ENCODE results near the gene IL17RC.

IL17RC gene

GRCh38 chr3:9917820-9918219, 922 bp downstream of the IL17RC start:
- CTCF ChIA-PET = interaction anchor here (1.1 to 1.5 kb wide), 3 partner anchors 13 to 28 kb away, joined by 3 to 6 read pairs (median 5); no protein-coding TSS in a partner anchor
- TF ChIP-seq CTCF (IDR thresholded peaks at IDR 0.05; ENCODE audit: insufficient read depth, low read length, missing control alignments) = no peak
- no peak for DNase-seq (ENCODE audit: low read depth, low spot score)
- peak overlapping the region; percentile 62 for H3K4me3 ChIP-seq (ENCODE audit: low read depth, low read length)
- POLR2A ChIA-PET = no interaction called here

GRCh38 chr3:9918261-9919038, 1.6 kb downstream of the IL17RC start:
- H3K4me3 ChIP-seq (ENCODE audit: low read depth, low read length) = no peak overlapping the region
- no peak for TF ChIP-seq CTCF (IDR thresholded peaks at IDR 0.05; ENCODE audit: insufficient read depth, low read length, missing control alignments)
- CTCF ChIA-PET = interaction anchor here (1.1 to 1.5 kb wide), 3 partner anchors 12 to 28 kb away, joined by 3 to 6 read pairs (median 5); no protein-coding TSS in a partner anchor
- POLR2A ChIA-PET = no interaction called here
- DNase-seq (ENCODE audit: low read depth, low spot score) = no peak

GRCh38 chr3:9928158-9928557, 11.3 kb downstream of the IL17RC start:
- CTCF ChIA-PET = no interaction called here
- no peak overlapping the region for H3K4me3 ChIP-seq (ENCODE audit: low read depth, low read length)
- POLR2A ChIA-PET = no interaction called here
- no peak for TF ChIP-seq CTCF (IDR thresholded peaks at IDR 0.05; ENCODE audit: insufficient read depth, low read length, missing control alignments)
- no peak for DNase-seq (ENCODE audit: low read depth, low spot score)

- no peak for DNase-seq (ENCODE audit: low read depth, low spot score)
- POLR2A ChIA-PET = no interaction called here
- no peak for TF ChIP-seq CTCF (IDR thresholded peaks at IDR 0.05; ENCODE audit: insufficient read depth, low read length, missing control alignments)
- no peak overlapping the region for H3K4me3 ChIP-seq (ENCODE audit: low read depth, low read length)
- CTCF ChIA-PET = interaction anchor here (0.6 to 7.4 kb wide), 24 partner anchors 9 to 427 kb away, joined by 3 to 84 read pairs (median 5); partner anchors contain the start of genes PRRT3 and RPUSD3
Observed at GRCh38 chr3:9930804-9931418, 14.0 kb downstream of the IL17RC start.

- POLR2A ChIA-PET = interaction anchor here (0.7 to 3.0 kb wide), 8 partner anchors 9 to 139 kb away, joined by 3 to 22 read pairs (median 4); partner anchors contain the start of genes ARPC4, IL17RC, RPUSD3 and TADA3
- CTCF ChIA-PET = interaction anchor here (0.7 to 7.4 kb wide), 31 partner anchors 10 to 806 kb away, joined by 3 to 84 read pairs (median 6); partner anchors contain the start of genes FANCD2, IL17RE, PRRT3 and RPUSD3
- no peak for TF ChIP-seq CTCF (IDR thresholded peaks at IDR 0.05; ENCODE audit: insufficient read depth, low read length, missing control alignments)
- peak overlapping the region; percentile 77 for H3K4me3 ChIP-seq (ENCODE audit: low read depth, low read length)
- DNase-seq (ENCODE audit: low read depth, low spot score) = no peak
Observed at GRCh38 chr3:9932535-9932842, 15.6 kb downstream of the IL17RC start.
